ENCODE measurements around the gene PSME3IP1.

DNA sequence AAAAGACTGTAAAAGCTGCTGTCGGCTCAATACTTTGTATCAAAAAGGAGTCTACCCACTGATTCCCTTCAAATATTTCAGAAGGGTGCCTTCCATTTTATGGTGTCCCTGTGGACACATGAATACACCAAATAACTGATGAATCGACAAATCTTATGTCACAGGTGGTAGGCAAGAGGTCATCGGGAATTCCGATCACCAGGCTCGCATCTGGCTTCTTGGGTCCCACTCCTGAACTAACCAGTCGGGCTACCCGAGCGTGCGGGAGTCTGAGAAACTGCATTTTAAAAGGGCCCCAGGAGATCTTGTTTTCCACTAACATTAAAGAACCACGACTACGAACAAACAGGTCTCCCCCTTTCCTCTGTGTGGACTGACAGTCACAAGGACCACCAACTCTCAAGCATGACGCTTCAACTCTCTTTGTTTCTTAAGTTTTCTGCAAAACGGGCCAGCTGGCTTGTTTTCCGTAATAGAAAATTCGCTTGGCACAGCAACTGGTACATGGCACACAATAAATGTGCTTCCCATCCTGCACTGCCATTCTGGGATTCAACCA lies 873 bp downstream of the PSME3IP1 start:
- TF ChIP-seq, protein P1, sequence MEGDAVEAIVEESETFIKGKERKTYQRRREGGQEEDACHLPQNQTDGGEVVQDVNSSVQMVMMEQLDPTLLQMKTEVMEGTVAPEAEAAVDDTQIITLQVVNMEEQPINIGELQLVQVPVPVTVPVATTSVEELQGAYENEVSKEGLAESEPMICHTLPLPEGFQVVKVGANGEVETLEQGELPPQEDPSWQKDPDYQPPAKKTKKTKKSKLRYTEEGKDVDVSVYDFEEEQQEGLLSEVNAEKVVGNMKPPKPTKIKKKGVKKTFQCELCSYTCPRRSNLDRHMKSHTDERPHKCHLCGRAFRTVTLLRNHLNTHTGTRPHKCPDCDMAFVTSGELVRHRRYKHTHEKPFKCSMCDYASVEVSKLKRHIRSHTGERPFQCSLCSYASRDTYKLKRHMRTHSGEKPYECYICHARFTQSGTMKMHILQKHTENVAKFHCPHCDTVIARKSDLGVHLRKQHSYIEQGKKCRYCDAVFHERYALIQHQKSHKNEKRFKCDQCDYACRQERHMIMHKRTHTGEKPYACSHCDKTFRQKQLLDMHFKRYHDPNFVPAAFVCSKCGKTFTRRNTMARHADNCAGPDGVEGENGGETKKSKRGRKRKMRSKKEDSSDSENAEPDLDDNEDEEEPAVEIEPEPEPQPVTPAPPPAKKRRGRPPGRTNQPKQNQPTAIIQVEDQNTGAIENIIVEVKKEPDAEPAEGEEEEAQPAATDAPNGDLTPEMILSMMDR (conservative IDR thresholded peaks at IDR 0.05 in 1 of 2, IDR thresholded peaks at IDR 0.05 in 1 of 2; ENCODE audit: extremely low read depth in 1 of 2, insufficient read depth in 1 of 2, low read depth in 1 of 2, low read length in 2 of 2), result no peak
- TF ChIP-seq EZH2 (IDR thresholded peaks at IDR 0.05; ENCODE audit: borderline replicate concordance, low read length), result no peak
